OCI-LY3 (cell line): Measurements from ENCODE around the gene UBA1.

Experiments used
- CTCF ChIP-seq: fragments of 200-600, 300-600 bp; sonication (generic); IDR thresholded peaks from 2 replicates; pipeline ENCODE4 v1.5.1; 2014; ENCODE audit warnings: antibody characterized with exemption, low read length, low read depth
- EZH2phosphoT487 ChIP-seq: fragments of 200-600 bp; shearing (Covaris generic); IDR thresholded peaks from 2 replicates; pipeline ENCODE4 v1.6.1; 2018; ENCODE audit warnings: antibody characterized with exemption, mixed run types, low read depth

- no peak for TF ChIP-seq CTCF
- TF ChIP-seq EZH2phosphoT487: no peak
Observed at GRCh38 chrX:47218280-47218919, 24.8 kb downstream of the UBA1 start, which contains the start of gene CDK16.
